IMR-90 (cell line): ENCODE results near the gene RNF14. TPM values are rescaled to one million over a fixed set of nuclear protein-coding genes. Genes with fewer than 3 reads are reported as not detected.

Source experiments
- ATAC-seq: fragments of 200-7000 bp; cut with Tn5 transposase; 2 replicates; pipeline ENCODE4 v1.9.1; 2020; ENCODE audit warnings: low read depth, mild to moderate bottlenecking, moderate library complexity
- BruUV-seq: library from RNA; stranded (reverse); fragments of 400-500 nt; replicated peaks from 2 replicates; lab custom pipeline; 2021; lab: Mats Ljungman, UMichigan
- CTCF ChIA-PET: fragments of 300-600 bp; formaldehyde crosslinking; extraction: SDS; loops from one replicate; lab custom pipeline; 2021; ENCODE audit warnings: antibody characterized with exemption; lab: Yijun Ruan, JAX
- POLR2A ChIA-PET: fragments of 300-600 bp; sonication (Branson Sonifier 250); formaldehyde crosslinking; loops from one replicate; lab custom pipeline; 2022; ENCODE audit warnings: antibody characterized with exemption; ENCODE audit not compliant: unreplicated experiment; lab: Charles Lee
- DNase-seq: peaks from one replicate; pipeline ENCODE4 v3.0.0; 2013
- H2AFZ ChIP-seq: replicated peaks from 2 replicates; pipeline ENCODE3; 2013; ENCODE audit warnings: low read length, mild to moderate bottlenecking; ENCODE audit not compliant: poor library complexity
- H2AK5ac ChIP-seq: 2 replicates; pipeline ENCODE4 v1.6.1; 2013; ENCODE audit warnings: low read depth, low read length, inconsistent platforms
- H2AK9ac ChIP-seq: replicated peaks from 2 replicates; pipeline ENCODE3; 2013; ENCODE audit warnings: mild to moderate bottlenecking, low read depth, low read length, moderate library complexity; ENCODE audit not compliant: poor library complexity
- H2BK120ac ChIP-seq: 2 replicates; pipeline ENCODE4 v1.6.1; 2013; ENCODE audit warnings: low read depth, low read length, inconsistent platforms
- H2BK15ac ChIP-seq: 3 replicates; pipeline ENCODE4 v1.6.1; 2013; ENCODE audit warnings: low read depth, low read length, inconsistent platforms
- H2BK20ac ChIP-seq: 2 replicates; pipeline ENCODE4 v1.6.1; 2013; ENCODE audit warnings: low read depth, mild to moderate bottlenecking, inconsistent platforms, low read length, moderate library complexity
- H2BK5ac ChIP-seq: 2 replicates; pipeline ENCODE4 v1.6.1; 2013; ENCODE audit warnings: mild to moderate bottlenecking, low read depth, low read length, inconsistent platforms; ENCODE audit not compliant: poor library complexity, severe bottlenecking
- H3K14ac ChIP-seq: replicated peaks from 2 replicates; pipeline ENCODE4 v1.6.1; 2013; ENCODE audit warnings: low read depth, low read length, inconsistent platforms
- H3K18ac ChIP-seq: 2 replicates; pipeline ENCODE4 v1.6.1; 2013; ENCODE audit warnings: low read depth, low read length, control low read depth
- H3K23ac ChIP-seq: 2 replicates; pipeline ENCODE4 v1.6.1; 2013; ENCODE audit warnings: low read depth, low read length, inconsistent platforms
- H3K27ac ChIP-seq: 2 replicates; pipeline ENCODE4 v1.5.1; 2013; ENCODE audit warnings: mild to moderate bottlenecking, control low read depth, low read length; ENCODE audit not compliant: insufficient read depth
- H3K27me3 ChIP-seq: 2 replicates; pipeline ENCODE4 v1.6.1; 2013; ENCODE audit warnings: low read length; ENCODE audit not compliant: control insufficient read depth, insufficient read depth
- H3K36me3 ChIP-seq: 2 replicates; pipeline ENCODE4 v1.6.1; 2013; ENCODE audit warnings: low read length, mixed read lengths; ENCODE audit not compliant: control insufficient read depth, insufficient read depth
- H3K4ac ChIP-seq: 2 replicates; pipeline ENCODE4 v1.6.1; 2013; ENCODE audit warnings: low read depth, low read length, inconsistent platforms
- H3K4me1 ChIP-seq: 2 replicates; pipeline ENCODE4 v1.6.1; 2013; ENCODE audit warnings: low read length, mixed read lengths; ENCODE audit not compliant: control insufficient read depth, insufficient read depth
- H3K4me2 ChIP-seq: 2 replicates; pipeline ENCODE4 v1.6.1; 2013; ENCODE audit warnings: low read depth, mild to moderate bottlenecking, control low read depth, low read length, moderate library complexity
- H3K4me3 ChIP-seq: 2 replicates; pipeline ENCODE4 v1.5.1; 2013; ENCODE audit warnings: low read depth, mild to moderate bottlenecking, control low read depth, low read length, moderate library complexity; ENCODE audit not compliant: insufficient read depth
- H3K56ac ChIP-seq: 2 replicates; pipeline ENCODE4 v1.6.1; 2013; ENCODE audit warnings: low read length, inconsistent platforms; ENCODE audit not compliant: insufficient read depth; ENCODE audit errors: extremely low read depth
- H3K79me1 ChIP-seq, 2 experiments: 2 replicates each; pipeline ENCODE4 v1.6.1; 2013; ENCODE audit warnings: low read length in 2 of 2, inconsistent platforms in 1 of 2, low read depth in 1 of 2
- H3K9ac ChIP-seq: 2 replicates; pipeline ENCODE4 v1.6.1; 2013; ENCODE audit warnings: low read depth, low read length, control low read depth
- H3K9me1 ChIP-seq: 2 replicates; pipeline ENCODE4 v1.6.1; 2013; ENCODE audit warnings: low read length, inconsistent platforms; ENCODE audit not compliant: insufficient read depth
- H3K9me3 ChIP-seq: 2 replicates; pipeline ENCODE4 v1.6.1; 2013; ENCODE audit warnings: low read length; ENCODE audit not compliant: control insufficient read depth, insufficient read depth
- H4K20me1 ChIP-seq: 2 replicates; pipeline ENCODE4 v1.6.1; 2013; ENCODE audit warnings: low read length, inconsistent platforms; ENCODE audit not compliant: insufficient read depth
- H4K5ac ChIP-seq: 2 replicates; pipeline ENCODE4 v1.6.1; 2013; ENCODE audit warnings: mild to moderate bottlenecking, low read depth, low read length, control low read depth
- H4K8ac ChIP-seq, 2 experiments: 2 replicates each; pipeline ENCODE4 v1.6.1; 2013; ENCODE audit warnings: low read depth in 2 of 2, low read length in 2 of 2, control low read depth in 1 of 2, inconsistent platforms in 1 of 2
- H4K91ac ChIP-seq: 2 replicates; pipeline ENCODE4 v1.6.1; 2013; ENCODE audit warnings: low read depth, low read length, inconsistent platforms; ENCODE audit not compliant: insufficient read depth
- BHLHE40 ChIP-seq: fragments of 150-350 bp; IDR thresholded peaks from 2 replicates; pipeline ENCODE4 v1.6.1; 2016; ENCODE audit warnings: mild to moderate bottlenecking, low read depth, low read length
- CEBPB ChIP-seq: IDR thresholded peaks from 2 replicates; pipeline ENCODE4 v1.6.1; 2012; ENCODE audit warnings: low read depth, low read length, improper control_type of control experiment
- CHD1 ChIP-seq: IDR thresholded peaks from 2 replicates; pipeline ENCODE4 v1.6.1; 2012; ENCODE audit warnings: low read depth, low read length, improper control_type of control experiment
- CTCF ChIP-seq: conservative IDR thresholded peaks from 2 replicates; pipeline ENCODE4 v1.5.1; 2012; ENCODE audit warnings: mild to moderate bottlenecking, low read depth, low read length, improper control_type of control experiment
- ELK1 ChIP-seq: fragments of 150-350 bp; IDR thresholded peaks from 2 replicates; pipeline ENCODE4 v1.6.1; 2016; ENCODE audit warnings: low read depth, mild to moderate bottlenecking, low read length, moderate library complexity, borderline replicate concordance
- FOS ChIP-seq: fragments of 150-350 bp; IDR thresholded peaks from 2 replicates; pipeline ENCODE4 v1.6.1; 2016; ENCODE audit warnings: low read depth, low read length
- MAFK ChIP-seq: IDR thresholded peaks from 2 replicates; pipeline ENCODE4 v1.6.1; 2012; ENCODE audit warnings: low read depth, low read length, improper control_type of control experiment
- MAZ ChIP-seq: IDR thresholded peaks from 2 replicates; pipeline ENCODE4 v1.6.1; 2012; ENCODE audit warnings: low read depth, mild to moderate bottlenecking, low read length, improper control_type of control experiment, moderate library complexity, borderline replicate concordance
- MXI1 ChIP-seq: IDR thresholded peaks from 2 replicates; pipeline ENCODE4 v1.6.1; 2012; ENCODE audit warnings: low read depth, mild to moderate bottlenecking, low read length, moderate library complexity, borderline replicate concordance
- NFE2L2 ChIP-seq: fragments of 150-350 bp; IDR thresholded peaks from 2 replicates; pipeline ENCODE4 v1.6.1; 2016; ENCODE audit warnings: low read depth, mild to moderate bottlenecking, low read length
- POLR2A ChIP-seq: IDR thresholded peaks from 2 replicates; pipeline ENCODE4 v1.6.1; 2012; ENCODE audit warnings: mild to moderate bottlenecking, low read depth, low read length
- RAD21 ChIP-seq: IDR thresholded peaks from 2 replicates; pipeline ENCODE4 v1.6.1; 2012; ENCODE audit warnings: low read length, improper control_type of control experiment
- RCOR1 ChIP-seq: IDR thresholded peaks from 2 replicates; pipeline ENCODE4 v1.6.1; 2012; ENCODE audit warnings: mild to moderate bottlenecking, low read length, improper control_type of control experiment; ENCODE audit not compliant: insufficient replicate concordance
- RFX5 ChIP-seq: IDR thresholded peaks from 2 replicates; pipeline ENCODE4 v1.8.0; 2012; ENCODE audit warnings: low read depth, mild to moderate bottlenecking, low read length, moderate library complexity
- SMC3 ChIP-seq: fragments of 150-350 bp; IDR thresholded peaks from 2 replicates; pipeline ENCODE4 v1.6.1; 2016; ENCODE audit warnings: low read depth, mild to moderate bottlenecking, antibody characterized with exemption, low read length, moderate library complexity
- USF2 ChIP-seq: fragments of 150-350 bp; IDR thresholded peaks from 2 replicates; pipeline ENCODE4 v1.6.1; 2017; ENCODE audit warnings: mild to moderate bottlenecking, antibody characterized with exemption, low read length, low read depth
- WGBS, 2 experiments: methylation state at CpG; one replicate each; pipeline versions ENCODE4 v1.1.5 to v1.1.7; 2013; ENCODE audit warnings: missing lambda C conversion rate in 2 of 2; ENCODE audit not compliant: insufficient read length in 1 of 2; ENCODE audit errors: extremely low coverage in 2 of 2; 5-methylcytosine and 5-hydroxymethylcytosine counted together
- dilution Hi-C: fragments of 300-500 bp; cut with HindIII; formaldehyde crosslinking; loops from one replicate; pipeline ENCODE4 v1.14.3; 2018; ENCODE audit warnings: low sequenced_read_pairs; ENCODE audit not compliant: unreplicated experiment
- in situ Hi-C: fragments of 300-500 bp; cut with MboI; formaldehyde crosslinking; loops from 3 replicates; pipeline ENCODE4 v1.14.3; 2019; ENCODE audit warnings: low sequenced_read_pairs, inconsistent platforms, mixed read lengths
- intact Hi-C: fragments of 100-400 bp; cut with micrococcal nuclease; formaldehyde crosslinking; loops from 2 replicates; pipeline ENCODE4 v1.10.0; 2022
- polyA plus RNA-seq, 3 experiments: library from polyadenylated mRNA; depleted of rRNA; stranded (reverse); fragments of >200 nt; gene quantifications; 2 replicates each; pipeline ENCODE4 v1.2.3, GENCODE V29; 2012; ENCODE audit warnings: low replicate concordance in 1 of 3
- total RNA-seq: library from RNA; depleted of rRNA; stranded (reverse); fragments of >200 nt; gene quantifications from 2 replicates; pipeline ENCODE4 v1.2.3, GENCODE V29; 2012

The RNF14 gene
- total and polyA plus RNA-seq, 2 of the 4 experiments (the other 2 are of a cell fraction): 36.1 to 106 TPM

GRCh38 chr5:141952020-141952419, 16.9 kb upstream of the RNF14 start:
- no peak overlapping the region for H3K56ac ChIP-seq
- H3K9me3 ChIP-seq: no peaks in the 10 kb centered on the region
- intact Hi-C loops: no loop called here
- H3K4me1 ChIP-seq: no peaks in the 10 kb centered on the region
- no peak overlapping the region for H4K8ac ChIP-seq
- H4K5ac ChIP-seq: no peak overlapping the region
- no peaks in the 10 kb centered on the region for H3K36me3 ChIP-seq
- H3K4me2 ChIP-seq: no peak overlapping the region
- dilution Hi-C loops: no loop called here
- H4K91ac ChIP-seq: no peak overlapping the region
- H3K79me1 ChIP-seq: no peaks in the 10 kb centered on the region
- no peak overlapping the region for H2AK5ac ChIP-seq
- no peak overlapping the region for H2AFZ ChIP-seq
- no peak overlapping the region for H3K4ac ChIP-seq
- no peak overlapping the region for H3K4me3 ChIP-seq
- no peak overlapping the region for H3K9ac ChIP-seq
- H2BK15ac ChIP-seq: no peak overlapping the region
- no peak overlapping the region for H3K14ac ChIP-seq
- H3K23ac ChIP-seq: no peak overlapping the region
- H4K20me1 ChIP-seq: no peaks in the 10 kb centered on the region
- no peak overlapping the region for H3K27ac ChIP-seq
- no peak overlapping the region for H3K18ac ChIP-seq
- TF ChIP-seq SMC3 (no peak), NFE2L2 (no peak), CEBPB (no peak), RCOR1 (no peak), POLR2A (no peak), BHLHE40 (no peak), CHD1 (no peak), ELK1 (no peak), MAZ (no peak), MXI1 (no peak), RAD21 (no peak), MAFK (no peak), USF2 (no peak), CTCF (no peak), FOS (no peak), RFX5 (no peak)
- WGBS, 2 experiments: no CpG with 5 or more reads among the region's 2 CpGs
- ChIA-PET CTCF (interaction anchor here (1.0 to 1.3 kb wide), 2 partner anchors 9 to 28 kb away, joined by 4 read pairs; no protein-coding TSS in a partner anchor), POLR2A (no interaction called here)
- no peak overlapping the region for H2BK20ac ChIP-seq
- DNase-seq (no peak), ATAC-seq (no peak)
- H2BK120ac ChIP-seq: no peak overlapping the region
- H2BK5ac ChIP-seq: no peak overlapping the region
- BruUV-seq: no TSS peak
- peaks cover 31% of the 10 kb centered on the region for H3K27me3 ChIP-seq
- H3K9me1 ChIP-seq: no peaks in the 10 kb centered on the region
- no peak overlapping the region for H2AK9ac ChIP-seq
- in situ Hi-C loops: no loop called here
